Measurements from ENCODE around the gene BCDIN3D.

Gene BCDIN3D

DNA sequence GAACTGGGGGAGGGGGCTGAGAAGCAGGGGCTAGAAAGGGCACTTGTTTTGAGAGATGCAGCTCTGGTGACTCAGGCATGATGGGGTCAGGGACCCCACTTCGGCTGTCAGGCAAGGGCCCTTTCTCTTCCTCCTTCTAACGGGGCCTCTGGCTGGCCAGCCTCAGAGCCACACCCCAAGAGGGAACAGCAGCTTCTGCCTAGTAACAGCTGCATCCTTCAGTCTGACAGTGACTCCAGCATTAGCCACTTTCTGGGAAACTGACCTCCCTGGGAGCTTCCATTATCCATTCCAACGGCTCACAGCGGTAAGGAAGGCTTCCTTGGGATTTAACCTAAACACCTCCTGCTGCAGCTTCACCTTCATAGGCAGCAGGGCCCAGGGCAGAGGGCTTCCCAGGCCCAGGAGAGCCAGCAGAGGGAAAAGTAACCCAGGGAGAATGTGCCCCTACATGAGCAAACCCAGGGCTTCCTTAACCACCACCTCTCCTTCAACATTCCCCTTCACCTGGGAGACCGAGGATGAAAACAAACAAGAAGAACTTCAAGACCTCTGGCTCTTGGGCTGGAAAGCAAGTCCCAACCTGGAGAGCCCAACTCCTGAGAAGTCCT, 17.4 kb downstream of the BCDIN3D start:
- no peaks in the 10 kb centered on the region for H3K36me3 ChIP-seq (ENCODE audit: insufficient read depth, low read length)
- peaks cover 26% of the 10 kb centered on the region for H3K4me1 ChIP-seq (ENCODE audit: insufficient read depth, low read length, severe bottlenecking)
- H3K27ac ChIP-seq (ENCODE audit: low read depth, low read length, poor library complexity, severe bottlenecking), result no peak overlapping the region
- H3F3A ChIP-seq (ENCODE audit: insufficient read depth, low read length), result no peaks in the 10 kb centered on the region
- H3K4me2 ChIP-seq (ENCODE audit: low read length), result no peak overlapping the region
- no peaks in the 10 kb centered on the region for H3K9me3 ChIP-seq (ENCODE audit: low read length)
- H2AFZ ChIP-seq (ENCODE audit: low read length), result no peak overlapping the region
- H3K9ac ChIP-seq (ENCODE audit: low read length), result no peak overlapping the region
- no peaks in the 10 kb centered on the region for H3K9me2 ChIP-seq (ENCODE audit: low read depth, low read length)
- H3K79me2 ChIP-seq (ENCODE audit: insufficient read depth, low read length), result no peaks in the 10 kb centered on the region
- TF ChIP-seq, protein P1, sequence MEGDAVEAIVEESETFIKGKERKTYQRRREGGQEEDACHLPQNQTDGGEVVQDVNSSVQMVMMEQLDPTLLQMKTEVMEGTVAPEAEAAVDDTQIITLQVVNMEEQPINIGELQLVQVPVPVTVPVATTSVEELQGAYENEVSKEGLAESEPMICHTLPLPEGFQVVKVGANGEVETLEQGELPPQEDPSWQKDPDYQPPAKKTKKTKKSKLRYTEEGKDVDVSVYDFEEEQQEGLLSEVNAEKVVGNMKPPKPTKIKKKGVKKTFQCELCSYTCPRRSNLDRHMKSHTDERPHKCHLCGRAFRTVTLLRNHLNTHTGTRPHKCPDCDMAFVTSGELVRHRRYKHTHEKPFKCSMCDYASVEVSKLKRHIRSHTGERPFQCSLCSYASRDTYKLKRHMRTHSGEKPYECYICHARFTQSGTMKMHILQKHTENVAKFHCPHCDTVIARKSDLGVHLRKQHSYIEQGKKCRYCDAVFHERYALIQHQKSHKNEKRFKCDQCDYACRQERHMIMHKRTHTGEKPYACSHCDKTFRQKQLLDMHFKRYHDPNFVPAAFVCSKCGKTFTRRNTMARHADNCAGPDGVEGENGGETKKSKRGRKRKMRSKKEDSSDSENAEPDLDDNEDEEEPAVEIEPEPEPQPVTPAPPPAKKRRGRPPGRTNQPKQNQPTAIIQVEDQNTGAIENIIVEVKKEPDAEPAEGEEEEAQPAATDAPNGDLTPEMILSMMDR (IDR thresholded peaks at IDR 0.05; ENCODE audit: low read length), result no peak
- no peak for TF ChIP-seq EZH2 (IDR thresholded peaks at IDR 0.05; ENCODE audit: borderline replicate concordance, low read length)
- H3K27me3 ChIP-seq (ENCODE audit: insufficient read depth, low read length), result peaks cover 4% of the 10 kb centered on the region; the same call in 1 of the 2 replicates
- H3K4me3 ChIP-seq (ENCODE audit: low read depth, low read length, poor library complexity, severe bottlenecking), result no peak overlapping the region
- H4K20me1 ChIP-seq (ENCODE audit: insufficient read depth, low read length), result no peaks in the 10 kb centered on the region

DNA sequence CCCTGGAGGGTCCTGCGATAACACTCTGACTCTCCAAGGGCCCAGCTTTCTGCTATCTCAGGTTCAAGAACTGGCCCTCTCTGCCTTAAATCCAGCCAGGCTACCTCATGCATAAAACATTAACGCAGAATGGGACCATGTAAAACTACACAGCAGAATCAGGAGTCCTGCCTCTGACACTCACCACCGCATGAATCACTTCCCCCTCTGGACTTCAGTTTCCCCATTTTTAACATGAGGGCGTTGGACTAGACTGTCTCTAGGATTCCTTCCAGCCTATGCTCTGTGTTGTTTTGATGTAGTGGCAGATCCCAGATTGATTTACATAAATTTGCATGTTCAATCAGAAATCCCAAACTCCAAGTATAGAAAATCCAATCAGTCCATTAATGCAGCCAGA, 18.0 kb downstream of the BCDIN3D start:
- Histone ChIP-seq H3K9me2 (ENCODE audit: low read depth, low read length) (no peaks in the 10 kb centered on the region), H3K9me3 (ENCODE audit: low read length) (no peaks in the 10 kb centered on the region), H3K4me3 (ENCODE audit: low read depth, low read length, poor library complexity, severe bottlenecking) (no peak overlapping the region), H3K4me2 (ENCODE audit: low read length) (no peak overlapping the region), H3K36me3 (ENCODE audit: insufficient read depth, low read length) (no peaks in the 10 kb centered on the region), H3K9ac (ENCODE audit: low read length) (no peak overlapping the region), H3K27ac (ENCODE audit: low read depth, low read length, poor library complexity, severe bottlenecking) (no peak overlapping the region), H4K20me1 (ENCODE audit: insufficient read depth, low read length) (no peaks in the 10 kb centered on the region), H3F3A (ENCODE audit: insufficient read depth, low read length) (no peaks in the 10 kb centered on the region), H2AFZ (ENCODE audit: low read length) (no peak overlapping the region), H3K79me2 (ENCODE audit: insufficient read depth, low read length) (no peaks in the 10 kb centered on the region), H3K27me3 (ENCODE audit: insufficient read depth, low read length) (peaks cover 4% of the 10 kb centered on the region; the same call in 1 of the 2 replicates), H3K4me1 (ENCODE audit: insufficient read depth, low read length, severe bottlenecking) (peaks cover 26% of the 10 kb centered on the region)
- no peak for TF ChIP-seq EZH2 (IDR thresholded peaks at IDR 0.05; ENCODE audit: borderline replicate concordance, low read length)
- TF ChIP-seq, protein P1 (IDR thresholded peaks at IDR 0.05; ENCODE audit: low read length), result no peak

DNA sequence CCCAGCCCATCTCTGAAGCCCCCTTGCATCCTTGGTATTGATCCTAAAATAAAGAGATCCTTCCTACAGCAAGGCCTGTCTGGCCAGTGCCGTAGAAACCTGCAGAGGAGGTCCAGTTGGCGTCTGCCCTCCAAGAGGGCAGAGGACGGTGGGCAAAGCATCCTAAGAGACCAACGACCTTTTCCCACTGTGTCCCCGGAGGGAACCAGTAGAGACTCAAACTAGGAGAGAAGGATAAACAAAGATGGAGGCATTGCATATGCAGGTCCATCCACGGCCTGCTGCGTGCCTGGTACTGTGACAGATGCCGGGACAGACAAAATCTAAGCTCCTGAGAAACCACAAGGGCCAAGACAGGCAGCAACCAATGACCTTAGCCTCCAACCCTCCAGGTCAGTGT, 18.5 kb downstream of the BCDIN3D start:
- no peaks in the 10 kb centered on the region for H4K20me1 ChIP-seq (ENCODE audit: insufficient read depth, low read length)
- H3K9ac ChIP-seq (ENCODE audit: low read length), result no peak overlapping the region
- H3K4me2 ChIP-seq (ENCODE audit: low read length), result no peak overlapping the region

More for the DNA sequence above, 18.5 kb downstream of the BCDIN3D start:
- Histone ChIP-seq H3K9me2 (ENCODE audit: low read depth, low read length) (no peaks in the 10 kb centered on the region), H3K4me3 (ENCODE audit: low read depth, low read length, poor library complexity, severe bottlenecking) (no peak overlapping the region), H3F3A (ENCODE audit: insufficient read depth, low read length) (no peaks in the 10 kb centered on the region), H3K36me3 (ENCODE audit: insufficient read depth, low read length) (no peaks in the 10 kb centered on the region), H3K27me3 (ENCODE audit: insufficient read depth, low read length) (peaks cover 4% of the 10 kb centered on the region; the same call in 1 of the 2 replicates), H2AFZ (ENCODE audit: low read length) (no peak overlapping the region), H3K27ac (ENCODE audit: low read depth, low read length, poor library complexity, severe bottlenecking) (no peak overlapping the region), H3K9me3 (ENCODE audit: low read length) (no peaks in the 10 kb centered on the region), H3K79me2 (ENCODE audit: insufficient read depth, low read length) (no peaks in the 10 kb centered on the region), H3K4me1 (ENCODE audit: insufficient read depth, low read length, severe bottlenecking) (peaks cover 26% of the 10 kb centered on the region)
- TF ChIP-seq, protein P1 (IDR thresholded peaks at IDR 0.05; ENCODE audit: low read length), result no peak
- TF ChIP-seq EZH2 (IDR thresholded peaks at IDR 0.05; ENCODE audit: borderline replicate concordance, low read length), result no peak

Measured in OCI-LY1 (cell line).